CD4-positive, alpha-beta T cell treated with Interleukin-17A for 1 hour (primary cell): ENCODE results near the gene DLG2.

Experiments used
- DNase-seq: peaks from one replicate; pipeline ENCODE4 v3.0.0-alpha.2; 2020

The DLG2 gene

DNA sequence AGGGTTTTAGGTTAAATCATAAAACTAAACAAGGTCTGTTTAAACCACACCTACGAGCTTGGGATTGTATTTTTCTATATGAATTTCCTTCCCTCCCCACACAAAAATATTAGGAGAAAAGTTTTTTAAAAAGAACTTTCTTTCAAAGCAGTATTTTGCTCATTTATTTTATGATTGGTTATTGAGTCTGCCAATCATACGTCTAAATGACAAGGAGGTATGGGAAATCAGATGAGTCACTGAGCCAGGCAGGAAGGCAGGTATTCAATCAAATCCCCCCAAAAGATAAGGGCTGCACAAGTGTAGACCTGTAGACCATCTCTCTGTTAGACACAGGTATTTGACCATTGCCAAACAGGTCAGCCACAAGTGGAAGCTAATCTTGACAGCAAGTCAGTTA is 1900.8 kb downstream of the DLG2 start:
- DNase-seq, result no peak

DNA sequence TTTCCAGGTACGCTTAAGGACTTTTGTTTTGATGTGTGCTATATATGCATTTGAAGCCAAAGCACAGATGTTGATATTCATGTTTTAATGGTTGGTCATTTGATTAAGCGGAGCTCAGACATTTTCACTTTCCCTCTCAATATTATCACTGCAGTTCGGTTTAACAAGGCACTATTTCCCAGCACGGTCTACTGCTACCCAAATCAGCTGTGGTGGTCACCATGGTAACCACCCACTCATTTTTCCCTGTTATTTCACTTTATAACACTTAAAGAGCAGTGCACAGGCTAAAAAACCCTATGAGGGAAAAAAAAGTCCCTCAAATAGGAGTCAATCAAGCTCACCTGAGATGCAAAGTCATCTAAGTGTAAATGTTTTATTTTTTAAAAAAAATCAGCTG is 1901.4 kb downstream of the DLG2 start:
- no peak for DNase-seq

DNA sequence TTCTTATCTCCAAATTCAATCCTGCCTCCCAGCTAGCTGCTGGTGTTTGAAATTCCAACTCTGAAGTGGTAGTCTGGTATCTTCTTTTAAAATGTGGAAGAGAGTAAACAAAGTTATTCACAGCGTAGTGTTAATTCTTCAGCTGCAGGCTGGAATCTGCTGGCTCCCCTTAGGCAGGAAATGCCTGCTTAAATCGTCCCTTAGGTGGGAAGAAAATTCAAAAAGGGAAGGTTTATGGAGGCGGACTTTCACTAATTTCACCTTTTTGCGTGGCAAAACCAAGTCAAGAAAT is 1901.9 kb downstream of the DLG2 start:
- no peak for DNase-seq

DNA sequence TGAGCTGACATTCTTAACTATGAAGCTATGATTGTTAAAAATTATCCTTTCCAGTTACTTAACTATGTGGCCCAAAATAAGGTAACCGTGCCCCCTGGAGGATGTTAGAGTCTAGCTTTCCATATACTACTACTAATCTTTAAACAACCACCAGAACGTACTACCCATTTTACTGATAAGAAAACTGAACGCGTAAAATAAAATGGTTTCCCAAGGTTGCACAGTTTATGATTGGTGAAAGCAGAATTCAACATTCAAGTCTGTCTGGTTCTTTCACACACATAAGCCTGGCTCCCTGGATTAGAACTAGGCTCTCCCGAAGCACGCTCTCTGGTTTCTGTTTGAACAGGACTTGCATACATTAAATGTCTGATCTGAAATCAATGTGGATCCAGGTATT is 1903.1 kb downstream of the DLG2 start:
- peak; percentile 11 for DNase-seq

DNA sequence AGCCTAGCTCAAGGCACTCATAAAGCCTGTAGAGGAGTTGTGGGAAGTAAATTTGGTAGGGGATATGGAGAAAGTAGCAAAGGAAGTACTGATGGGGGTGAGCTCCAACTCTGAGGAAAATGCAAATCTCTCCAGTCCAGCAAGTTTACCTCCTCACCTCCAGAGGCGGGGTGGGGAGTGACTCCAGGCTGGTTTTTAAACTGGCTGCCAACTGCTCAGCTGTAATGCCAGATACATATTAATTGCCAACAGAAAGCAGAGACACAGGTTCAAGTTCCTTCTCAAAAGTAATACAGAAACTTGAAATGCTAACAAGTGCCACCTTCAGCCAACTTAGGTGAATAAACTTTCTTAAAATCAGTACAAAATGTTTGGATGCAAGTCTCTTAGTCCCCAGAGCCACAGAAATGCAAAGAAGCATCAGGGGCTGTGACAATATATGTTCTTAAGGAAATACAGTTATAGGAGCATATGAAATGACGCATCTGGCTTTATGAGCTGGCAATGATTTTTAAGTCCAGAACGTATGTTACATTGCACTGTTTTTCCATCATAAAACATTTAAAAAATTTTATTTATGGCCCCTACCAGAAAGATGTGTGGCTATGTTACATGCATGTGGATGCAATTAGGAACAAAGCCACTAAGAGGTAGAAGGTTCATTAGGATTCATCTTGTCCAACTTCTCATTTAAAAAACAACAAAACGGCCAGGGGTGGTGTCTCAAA is 1904.6 kb downstream of the DLG2 start:
- no peak for DNase-seq

DNA sequence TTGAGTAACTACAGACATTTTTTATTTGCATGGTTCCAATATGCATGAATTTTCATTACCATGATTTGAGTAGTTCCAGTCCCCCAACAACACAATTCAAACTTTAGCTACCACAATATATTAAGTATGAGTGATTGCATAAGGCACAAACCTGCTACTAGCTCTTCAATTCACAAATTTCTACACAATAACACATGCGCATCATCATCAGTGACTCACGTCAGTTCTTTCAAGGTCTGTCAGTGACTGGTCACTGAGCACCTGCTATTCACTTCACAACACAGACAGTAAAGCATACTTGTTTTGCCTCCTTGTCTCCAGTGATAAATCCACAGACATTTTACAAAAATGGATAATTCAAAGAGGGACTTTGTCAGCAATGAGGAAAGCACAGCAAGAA is 1905.9 kb downstream of the DLG2 start:
- no peak for DNase-seq

DNA sequence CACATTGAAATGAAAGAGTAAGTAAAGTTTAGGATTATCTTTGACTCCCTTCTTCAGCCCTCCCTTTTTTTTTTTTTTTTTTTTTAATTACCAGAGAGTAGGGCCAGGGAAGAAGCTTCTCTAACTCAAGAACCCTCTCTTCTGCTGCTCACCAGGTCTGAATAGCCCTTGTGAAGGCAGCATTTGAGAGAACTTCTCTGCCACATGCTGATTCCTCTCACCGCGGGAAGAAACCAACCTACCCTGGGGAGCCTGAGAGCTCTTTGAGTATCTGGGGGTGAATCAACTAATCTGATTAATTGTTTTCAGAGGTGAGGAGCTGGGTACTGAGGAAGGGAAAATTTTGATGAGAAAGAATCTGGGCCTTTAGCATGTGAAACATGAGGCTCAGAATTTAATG is 1906.5 kb downstream of the DLG2 start:
- no peak for DNase-seq

DNA sequence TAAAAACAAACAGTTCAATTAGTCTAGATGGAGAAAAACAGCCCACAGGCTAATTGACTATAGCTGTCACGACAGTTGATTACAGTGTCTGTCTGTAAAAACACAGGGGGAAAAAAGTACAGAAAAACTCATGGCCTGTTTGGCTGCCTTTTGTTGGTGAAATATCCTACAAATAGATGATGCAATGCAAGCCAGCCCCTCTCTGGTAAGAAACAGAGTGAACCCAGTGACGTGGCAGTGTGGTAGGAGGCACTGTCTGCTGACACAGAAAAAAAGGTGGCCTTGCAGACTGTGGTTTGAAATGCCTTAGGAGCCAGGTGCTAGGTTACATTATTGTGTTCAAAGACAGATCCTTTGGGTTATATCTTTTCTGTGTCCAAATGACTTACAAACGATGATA is 1909.6 kb downstream of the DLG2 start:
- no peak for DNase-seq

DNA sequence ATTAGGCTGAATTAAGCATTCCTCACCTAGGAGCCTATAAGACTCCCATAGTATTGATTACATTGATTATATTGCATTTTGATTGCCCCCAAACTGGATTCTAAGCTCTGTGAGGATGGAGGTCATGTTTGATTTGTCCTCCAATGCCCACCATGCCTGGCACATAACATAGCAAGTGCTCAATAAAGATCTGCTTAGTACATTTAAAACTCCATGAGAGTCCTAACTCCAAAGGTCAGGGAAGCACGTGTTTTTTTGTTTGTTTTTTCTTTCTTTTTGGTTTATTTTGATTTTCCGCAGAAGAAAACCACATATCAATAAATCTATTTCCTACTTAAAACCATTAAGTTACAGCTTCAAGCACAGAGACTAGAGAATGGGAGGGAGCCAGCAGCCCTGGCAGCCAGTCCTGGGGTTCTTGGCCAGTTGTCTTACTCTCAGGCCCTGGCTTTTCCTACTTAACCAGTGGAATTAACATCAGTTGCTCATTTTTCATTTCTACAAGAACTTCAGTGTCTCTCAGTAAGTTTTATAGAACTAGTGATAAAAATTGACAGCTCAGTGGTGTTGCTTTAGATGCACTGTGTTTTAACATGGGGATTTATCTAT is 1911.1 kb downstream of the DLG2 start:
- no peak for DNase-seq

DNA sequence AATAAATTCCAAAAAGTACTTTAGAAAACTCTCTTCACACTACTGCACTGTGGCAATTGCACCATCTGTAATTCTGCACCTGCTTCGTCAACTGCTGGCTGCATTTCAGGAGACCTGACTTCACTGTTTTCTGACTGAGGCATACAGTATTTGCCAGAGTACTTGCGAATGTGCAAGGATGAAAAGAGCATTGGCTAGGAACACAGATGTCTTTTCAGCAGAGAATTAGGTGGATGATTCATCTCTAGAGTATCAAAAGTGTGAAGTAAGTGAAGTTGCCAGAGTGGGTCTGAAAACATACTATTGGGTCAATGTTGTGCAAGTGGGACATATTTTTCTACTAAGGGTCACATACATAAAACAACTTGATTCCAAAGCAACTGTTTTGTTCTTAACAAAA is 1913.4 kb downstream of the DLG2 start:
- no peak for DNase-seq

DNA sequence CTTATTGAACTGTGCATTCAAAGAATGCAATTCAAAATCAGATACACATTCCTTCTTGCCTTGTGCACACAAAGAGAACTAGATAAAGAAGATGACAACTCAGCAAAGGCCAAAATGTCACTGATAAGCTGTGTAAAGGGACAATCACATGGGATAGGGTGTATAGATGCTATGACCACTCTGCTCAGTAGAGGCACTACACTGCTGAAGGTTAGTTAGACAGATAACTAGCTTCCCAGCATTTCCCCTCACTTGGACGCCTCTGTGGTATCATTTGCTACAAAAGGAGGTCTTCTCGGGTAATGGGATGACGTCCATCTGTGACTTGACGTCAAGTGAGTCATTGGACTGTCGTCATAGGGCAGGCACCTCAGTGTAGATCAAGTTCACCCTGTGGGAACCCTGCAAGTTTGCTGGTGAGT is 1916.0 kb downstream of the DLG2 start:
- DNase-seq, result no peak

DNA sequence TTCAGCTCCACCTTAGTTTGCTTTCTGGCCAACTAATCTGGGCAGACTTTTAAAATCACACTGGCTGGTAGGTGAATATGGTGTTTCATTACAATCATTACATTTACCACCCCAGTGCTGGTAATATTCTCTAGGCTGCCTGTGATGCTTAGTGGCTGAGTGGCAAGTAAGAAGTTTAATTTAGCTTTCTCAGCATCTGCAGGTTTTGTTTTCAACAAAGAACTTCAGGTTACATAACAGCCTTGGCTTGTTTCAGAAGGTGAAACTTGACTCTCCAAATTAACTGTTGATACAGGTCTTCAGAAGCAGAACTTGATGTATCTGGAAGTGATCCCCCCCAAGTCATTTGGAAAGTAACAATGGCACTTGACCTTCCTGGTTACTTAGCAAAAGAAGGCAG is 1917.7 kb downstream of the DLG2 start:
- no peak for DNase-seq

DNA sequence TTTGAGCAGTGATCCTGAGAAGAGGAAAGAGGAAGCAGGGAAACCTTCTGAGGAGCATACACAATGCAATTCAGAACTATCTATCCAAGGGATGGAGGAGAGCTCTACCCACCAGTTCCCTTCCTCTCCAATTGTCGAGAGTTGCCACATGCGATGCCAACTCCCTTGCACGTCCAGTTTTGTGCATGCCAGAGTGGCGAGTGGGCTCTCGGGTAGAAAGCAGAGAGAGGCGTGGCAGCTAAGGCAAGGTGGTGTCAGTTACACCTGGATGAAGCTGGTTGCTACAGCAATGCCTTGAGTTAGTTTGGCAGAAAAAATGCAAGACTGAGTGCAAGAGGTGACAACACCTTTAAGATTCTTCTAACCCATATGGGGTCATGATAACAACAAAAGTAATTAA is 1920.6 kb downstream of the DLG2 start:
- DNase-seq, result no peak

DNA sequence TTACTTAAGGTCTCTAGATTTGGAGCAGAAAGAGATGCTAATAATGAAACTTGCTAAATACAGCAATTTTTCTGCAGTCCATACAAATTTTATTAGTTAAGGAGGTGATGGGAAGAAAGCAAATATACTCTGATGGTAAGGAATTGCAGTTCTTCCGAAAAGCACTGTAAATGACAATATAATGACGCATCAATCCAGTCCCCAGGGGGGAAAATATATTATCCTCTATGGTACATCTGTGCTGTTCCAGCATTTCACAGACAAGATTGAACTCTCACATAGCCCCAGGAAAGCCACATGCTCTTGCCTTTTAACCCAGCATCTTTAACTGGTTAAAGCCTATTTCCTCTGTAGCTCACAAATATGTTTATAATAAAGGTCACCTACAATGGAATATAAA is 1924.3 kb downstream of the DLG2 start:
- DNase-seq, result no peak

DNA sequence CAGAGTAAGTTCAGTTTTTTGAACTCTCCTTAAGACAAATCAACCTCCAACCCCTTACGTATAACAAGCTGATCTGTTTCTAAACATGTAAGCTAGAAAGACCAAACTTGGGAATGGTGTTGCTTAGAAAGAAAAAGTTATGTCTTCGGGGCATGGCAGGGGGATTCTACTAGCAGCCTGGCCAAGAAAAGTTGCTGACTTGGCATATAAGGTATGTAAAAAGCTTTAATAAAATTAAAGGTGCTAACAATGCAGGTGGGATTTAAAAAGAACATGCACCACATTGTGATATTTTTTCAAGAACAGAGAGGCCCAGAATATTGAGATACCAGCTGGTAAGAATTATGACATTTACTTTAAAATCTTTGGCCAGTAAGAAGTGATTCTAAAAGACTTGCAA is 1929.6 kb downstream of the DLG2 start:
- DNase-seq, result no peak

DNA sequence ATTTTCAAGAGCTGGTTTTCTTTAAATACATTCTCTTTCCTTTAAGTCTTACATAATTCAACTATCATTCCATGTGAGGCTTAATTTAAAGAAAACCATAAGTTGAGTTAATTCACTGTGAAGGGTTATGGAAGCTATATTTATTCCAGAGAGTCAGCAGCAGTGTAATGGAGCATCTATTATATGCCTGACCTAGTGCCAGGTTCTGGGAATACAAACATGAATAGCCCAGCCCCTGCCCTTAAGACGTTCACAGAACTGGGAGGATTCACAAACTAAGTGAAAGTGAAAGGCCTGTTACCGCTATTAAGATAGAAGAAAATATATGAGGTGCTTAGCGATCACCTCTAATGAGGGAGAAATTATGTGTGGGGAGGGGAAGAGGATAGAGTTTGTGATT is 1932.1 kb downstream of the DLG2 start:
- DNase-seq, result no peak

DNA sequence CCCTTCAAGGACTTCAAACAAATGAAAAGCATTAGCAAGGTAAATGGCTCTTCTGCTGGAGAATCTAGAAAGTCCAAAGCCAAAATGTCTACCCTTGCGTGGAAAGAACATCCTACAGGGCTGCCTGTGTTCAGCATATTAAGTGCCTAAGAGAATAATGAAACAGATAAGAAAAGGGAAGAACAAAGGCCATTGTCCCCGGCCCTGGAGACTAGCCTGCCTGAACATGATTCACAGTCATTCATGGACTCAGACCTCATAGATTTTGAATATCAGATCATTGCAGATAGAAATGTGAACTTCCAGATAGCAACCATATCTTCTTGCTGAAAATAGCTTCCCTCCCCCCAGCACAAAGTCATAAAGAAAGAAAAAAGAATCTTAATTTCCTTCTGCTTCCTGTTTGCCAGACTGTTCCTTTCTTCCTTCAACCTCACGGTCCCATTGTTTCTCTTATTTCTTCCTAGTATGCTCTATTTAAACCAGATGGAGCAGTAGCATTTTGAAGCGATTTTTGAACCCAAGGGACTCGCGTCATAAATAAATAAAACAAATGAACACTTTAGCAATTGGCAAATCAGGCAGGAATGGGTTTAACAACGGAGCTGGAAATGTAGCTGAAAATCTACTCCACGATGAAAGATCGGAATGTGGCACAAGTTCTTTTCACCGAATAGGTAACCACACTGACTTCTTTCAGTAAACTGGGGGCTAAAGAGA is 1932.8 kb downstream of the DLG2 start:
- DNase-seq, result no peak

DNA sequence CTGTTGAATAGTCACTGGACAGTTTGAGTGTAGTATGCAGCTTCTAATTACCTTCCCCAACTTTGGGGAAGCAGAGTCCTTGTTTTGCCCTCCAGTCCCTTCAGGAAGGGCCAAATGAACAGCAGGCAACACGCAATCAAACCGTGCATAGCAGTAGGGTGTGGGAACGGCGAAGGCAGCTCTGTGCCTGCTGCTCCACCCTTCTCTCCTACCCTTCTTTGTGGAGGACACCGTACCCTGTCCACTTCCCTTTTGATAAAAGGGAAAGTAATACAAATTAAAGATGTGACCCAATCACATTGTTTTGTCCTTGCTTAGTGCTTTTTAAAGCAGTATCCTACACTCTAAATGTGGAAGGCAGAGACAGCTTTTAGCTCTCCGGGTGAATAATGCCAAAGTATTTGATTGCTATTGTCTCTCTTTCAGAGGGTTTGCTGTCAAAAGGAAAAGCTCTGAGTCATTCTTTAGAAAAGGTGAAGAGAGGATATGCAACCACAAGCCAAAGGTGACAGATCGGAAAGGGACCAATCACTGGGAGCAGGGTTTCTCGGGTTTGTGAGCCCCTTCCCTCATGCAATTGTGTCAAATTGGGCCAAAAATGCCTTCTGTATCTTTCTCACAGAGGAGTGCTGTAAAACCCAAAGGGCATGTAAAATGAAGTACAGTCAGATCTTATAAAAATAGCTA is 1933.7 kb downstream of the DLG2 start:
- DNase-seq, result no peak

DNA sequence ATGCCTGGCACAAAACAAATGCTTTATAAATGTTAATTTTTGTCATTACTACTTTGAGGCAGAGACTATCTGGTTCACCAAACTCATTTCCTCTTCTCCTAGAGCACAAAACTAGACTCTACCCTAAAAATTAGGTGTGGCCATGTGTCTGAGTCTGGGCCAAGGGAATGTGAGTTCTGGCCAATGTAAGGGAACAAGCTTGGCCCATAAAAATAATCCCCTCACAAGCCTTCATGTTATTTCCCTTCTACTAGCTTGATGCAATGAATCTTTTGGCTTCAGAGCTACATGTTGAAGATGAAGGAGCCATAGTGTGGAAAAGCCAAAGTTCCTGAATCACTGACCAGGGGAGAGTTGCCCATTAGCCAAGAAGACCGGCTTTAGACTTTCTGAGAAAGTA is 1934.5 kb downstream of the DLG2 start:
- DNase-seq, result no peak

DNA sequence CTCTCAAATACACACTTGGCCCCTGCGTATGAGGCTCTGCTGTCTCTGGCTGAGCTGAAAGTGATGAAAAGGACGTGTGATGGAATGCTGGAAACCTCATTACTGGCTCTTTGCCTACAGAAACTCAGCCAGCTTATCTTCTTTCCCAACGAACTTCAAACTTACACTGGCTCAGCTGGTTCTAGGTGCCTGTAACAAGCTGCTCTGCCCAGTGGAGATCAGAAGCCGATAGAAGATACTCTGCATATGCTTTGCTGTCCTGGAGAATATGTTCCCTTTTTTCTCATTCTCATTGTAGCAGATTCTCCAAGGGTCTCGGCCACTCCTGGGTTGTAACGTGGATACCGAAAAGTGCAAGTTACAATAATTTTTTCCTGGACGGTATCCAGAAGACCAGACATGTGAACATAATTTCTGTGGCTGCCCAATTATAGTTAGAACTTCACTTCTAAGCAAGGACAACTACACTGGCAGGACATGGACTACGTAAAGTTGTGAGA is 1935.6 kb downstream of the DLG2 start:
- no peak for DNase-seq

DNA sequence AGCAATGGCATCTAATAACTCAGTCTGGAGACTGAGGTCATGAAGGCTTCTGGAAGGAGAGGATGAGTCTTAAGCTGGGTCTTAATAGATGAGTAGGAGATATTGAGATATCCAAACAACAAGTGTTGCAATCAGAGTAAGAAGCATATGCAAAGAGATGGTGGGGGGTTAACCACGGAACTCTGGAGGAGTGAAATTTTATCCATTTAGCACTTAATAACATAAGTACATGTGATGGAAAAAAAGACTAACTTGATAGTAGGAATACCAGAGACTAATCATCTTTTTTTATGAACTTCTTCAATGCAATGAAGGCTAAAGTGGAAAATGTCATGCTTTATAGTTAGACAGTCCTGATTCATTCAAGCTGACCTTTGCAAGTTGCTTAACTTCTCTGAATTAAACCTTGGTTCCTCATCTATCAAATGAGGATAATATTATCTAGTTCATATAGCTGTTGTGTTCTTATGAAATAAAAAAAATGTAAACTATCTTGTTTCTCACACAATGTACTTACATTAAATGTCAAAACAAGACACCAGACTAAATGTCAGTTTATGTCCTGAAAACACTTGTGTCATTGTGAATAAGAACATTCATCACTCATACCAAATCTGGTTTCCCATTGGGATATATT is 1937.9 kb downstream of the DLG2 start:
- DNase-seq, result no peak

DNA sequence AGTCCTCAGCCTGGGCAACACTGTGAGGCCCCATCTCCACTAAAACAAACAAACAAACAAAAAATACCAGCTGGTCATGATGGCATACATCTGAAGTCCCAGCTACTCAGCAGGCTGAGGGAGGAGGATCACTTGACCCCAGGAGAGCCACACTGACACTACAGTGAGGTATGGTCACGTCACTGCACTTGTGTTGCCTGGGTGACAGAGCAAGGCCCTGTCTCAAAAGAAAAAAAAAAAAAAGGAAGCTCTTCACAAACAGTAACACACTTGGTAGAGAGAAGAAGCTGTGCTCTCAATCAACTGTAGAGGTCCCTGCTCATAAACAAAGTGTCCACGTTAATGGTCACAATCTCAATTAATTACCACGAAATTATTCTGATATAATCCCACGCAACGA is 1939.4 kb downstream of the DLG2 start:
- no peak for DNase-seq

DNA sequence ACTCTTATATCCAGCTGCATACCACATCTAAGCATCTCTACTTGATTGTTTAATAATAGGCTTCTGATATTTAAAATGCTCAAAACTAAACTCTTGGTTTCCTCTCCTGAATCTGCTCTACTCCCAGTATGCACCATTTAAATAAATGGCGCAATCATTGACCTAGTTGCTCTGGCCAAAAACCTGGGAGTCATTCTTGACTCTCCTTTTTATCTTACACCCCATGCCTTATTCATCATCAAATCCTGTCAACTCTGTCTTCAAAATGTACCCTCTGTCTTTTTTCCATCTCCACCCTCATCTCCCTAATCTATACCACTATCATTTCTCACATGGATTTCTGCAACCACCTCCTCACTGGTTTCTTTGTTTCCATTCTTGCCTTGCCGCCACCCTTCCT is 1941.4 kb downstream of the DLG2 start:
- no peak for DNase-seq
